Measurements from ENCODE around the gene NADSYN1.

- TF ChIP-seq, protein P1, sequence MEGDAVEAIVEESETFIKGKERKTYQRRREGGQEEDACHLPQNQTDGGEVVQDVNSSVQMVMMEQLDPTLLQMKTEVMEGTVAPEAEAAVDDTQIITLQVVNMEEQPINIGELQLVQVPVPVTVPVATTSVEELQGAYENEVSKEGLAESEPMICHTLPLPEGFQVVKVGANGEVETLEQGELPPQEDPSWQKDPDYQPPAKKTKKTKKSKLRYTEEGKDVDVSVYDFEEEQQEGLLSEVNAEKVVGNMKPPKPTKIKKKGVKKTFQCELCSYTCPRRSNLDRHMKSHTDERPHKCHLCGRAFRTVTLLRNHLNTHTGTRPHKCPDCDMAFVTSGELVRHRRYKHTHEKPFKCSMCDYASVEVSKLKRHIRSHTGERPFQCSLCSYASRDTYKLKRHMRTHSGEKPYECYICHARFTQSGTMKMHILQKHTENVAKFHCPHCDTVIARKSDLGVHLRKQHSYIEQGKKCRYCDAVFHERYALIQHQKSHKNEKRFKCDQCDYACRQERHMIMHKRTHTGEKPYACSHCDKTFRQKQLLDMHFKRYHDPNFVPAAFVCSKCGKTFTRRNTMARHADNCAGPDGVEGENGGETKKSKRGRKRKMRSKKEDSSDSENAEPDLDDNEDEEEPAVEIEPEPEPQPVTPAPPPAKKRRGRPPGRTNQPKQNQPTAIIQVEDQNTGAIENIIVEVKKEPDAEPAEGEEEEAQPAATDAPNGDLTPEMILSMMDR (CRISPR knock-in tag; IDR thresholded peaks at IDR 0.05): no peak
- TF ChIP-seq USF2 (IDR thresholded peaks at IDR 0.05; ENCODE audit: low read depth, low read length): no peak
- no peak for TF ChIP-seq USF2 (CRISPR knock-in tag; IDR thresholded peaks at IDR 0.05; ENCODE audit: borderline replicate concordance)
- TF ChIP-seq RCOR2 (CRISPR knock-in tag; IDR thresholded peaks at IDR 0.05): no peak
- TF ChIP-seq ARNT (IDR thresholded peaks at IDR 0.05): no peak
- TF ChIP-seq, protein P2, sequence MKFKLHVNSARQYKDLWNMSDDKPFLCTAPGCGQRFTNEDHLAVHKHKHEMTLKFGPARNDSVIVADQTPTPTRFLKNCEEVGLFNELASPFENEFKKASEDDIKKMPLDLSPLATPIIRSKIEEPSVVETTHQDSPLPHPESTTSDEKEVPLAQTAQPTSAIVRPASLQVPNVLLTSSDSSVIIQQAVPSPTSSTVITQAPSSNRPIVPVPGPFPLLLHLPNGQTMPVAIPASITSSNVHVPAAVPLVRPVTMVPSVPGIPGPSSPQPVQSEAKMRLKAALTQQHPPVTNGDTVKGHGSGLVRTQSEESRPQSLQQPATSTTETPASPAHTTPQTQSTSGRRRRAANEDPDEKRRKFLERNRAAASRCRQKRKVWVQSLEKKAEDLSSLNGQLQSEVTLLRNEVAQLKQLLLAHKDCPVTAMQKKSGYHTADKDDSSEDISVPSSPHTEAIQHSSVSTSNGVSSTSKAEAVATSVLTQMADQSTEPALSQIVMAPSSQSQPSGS (CRISPR knock-in tag; IDR thresholded peaks at IDR 0.05): no peak
- TF ChIP-seq CREB1 (IDR thresholded peaks at IDR 0.05): no peak
- no peak for TF ChIP-seq CREB1 (CRISPR knock-in tag; IDR thresholded peaks at IDR 0.05)
- no peak for TF ChIP-seq ZNF550 (CRISPR knock-in tag; IDR thresholded peaks at IDR 0.05; ENCODE audit: borderline replicate concordance)
- no peak for TF ChIP-seq JUNB (CRISPR knock-in tag; IDR thresholded peaks at IDR 0.05; ENCODE audit: borderline replicate concordance)
- TF ChIP-seq ZNF30 (CRISPR knock-in tag; IDR thresholded peaks at IDR 0.05): no peak
- no peak for TF ChIP-seq CREBL2 (CRISPR knock-in tag; IDR thresholded peaks at IDR 0.05; ENCODE audit: borderline replicate concordance)
- TF ChIP-seq RFX5 (IDR thresholded peaks at IDR 0.05; ENCODE audit: low read depth, low read length): no peak
Observed at GRCh38 chr11:71432761-71433647, 20.0 kb upstream of the NADSYN1 start.
